Keratinocyte (primary cell): Measurements from ENCODE around the gene SHISA4. TPM values are rescaled to one million over a fixed set of nuclear protein-coding genes. Genes with fewer than 3 reads are reported as not detected.

Experiments
- DNase-seq: peaks from one replicate; pipeline ENCODE4 v3.0.0-alpha.2; 2011; ENCODE audit warnings: low read depth, missing footprints, low spot score
- FAIRE-seq: peaks from 2 replicates; lab custom pipeline; 2011; peaks lifted over from hg19 to GRCh38; lab: Jason Lieb, UNC
- H2AFZ ChIP-seq: 2 replicates; pipeline ENCODE4 v1.6.0; 2012; ENCODE audit warnings: low read length, control low read depth, inconsistent platforms; ENCODE audit not compliant: control insufficient read depth
- H3K27ac ChIP-seq: 2 replicates; pipeline ENCODE4 v1.5.1; 2011; ENCODE audit warnings: low read length; ENCODE audit not compliant: control insufficient read depth, insufficient read depth
- H3K27me3 ChIP-seq: 3 replicates; pipeline ENCODE4 v1.6.0; 2011; ENCODE audit warnings: low read length; ENCODE audit not compliant: control insufficient read depth, insufficient read depth; ENCODE audit errors: extremely low read depth
- H3K36me3 ChIP-seq, 2 experiments: 2 replicates in 1 of 2; 3 replicates in 1 of 2; pipeline ENCODE4 v1.5.1; 2011; ENCODE audit warnings: low read length in 2 of 2, mild to moderate bottlenecking in 1 of 2; ENCODE audit not compliant: control insufficient read depth in 2 of 2, insufficient read depth in 2 of 2; ENCODE audit errors: extremely low read depth in 1 of 2
- H3K4me1 ChIP-seq: 3 replicates; pipeline ENCODE4 v1.5.1; 2011; ENCODE audit warnings: low read length; ENCODE audit not compliant: control insufficient read depth, insufficient read depth; ENCODE audit errors: extremely low read depth
- H3K4me2 ChIP-seq: 3 replicates; pipeline ENCODE4 v1.6.0; 2011; ENCODE audit warnings: low read depth, low read length; ENCODE audit not compliant: control insufficient read depth, insufficient read depth; ENCODE audit errors: extremely low read depth
- H3K4me3 ChIP-seq, 3 experiments: fragments of 200-600 bp in 1 of 3; sonication (generic) in 1 of 3; 2 replicates in 2 of 3; 3 replicates in 1 of 3; pipeline ENCODE4 v1.5.1; 2011 to 2016; ENCODE audit warnings: low read length in 3 of 3, mild to moderate bottlenecking in 3 of 3, control low read depth in 2 of 3, inconsistent platforms in 1 of 3, low read depth in 1 of 3, mixed read lengths in 1 of 3, mixed run types in 1 of 3, moderate library complexity in 1 of 3; ENCODE audit not compliant: control insufficient read depth in 2 of 3, insufficient read depth in 2 of 3; ENCODE audit errors: extremely low read depth in 1 of 3
- H3K79me2 ChIP-seq: 2 replicates; pipeline ENCODE4 v1.6.0; 2012; ENCODE audit warnings: low read length; ENCODE audit not compliant: control insufficient read depth, insufficient read depth
- H3K9ac ChIP-seq: 3 replicates; pipeline ENCODE4 v1.6.0; 2011; ENCODE audit warnings: low read length; ENCODE audit not compliant: control insufficient read depth, insufficient read depth; ENCODE audit errors: extremely low read depth
- H3K9me1 ChIP-seq: 3 replicates; pipeline ENCODE4 v1.6.0; 2011; ENCODE audit warnings: low read length; ENCODE audit not compliant: control insufficient read depth, insufficient read depth; ENCODE audit errors: extremely low read depth
- H3K9me3 ChIP-seq: 2 replicates; pipeline ENCODE4 v1.5.1; 2012; ENCODE audit warnings: low read depth, low read length; ENCODE audit not compliant: control insufficient read depth
- H4K20me1 ChIP-seq: 3 replicates; pipeline ENCODE4 v1.6.0; 2011; ENCODE audit warnings: low read length; ENCODE audit not compliant: control insufficient read depth, insufficient read depth; ENCODE audit errors: extremely low read depth
- EZH2 ChIP-seq: IDR thresholded peaks from one replicate; pipeline ENCODE4 v1.6.1; 2012; ENCODE audit warnings: inconsistent platforms, mild to moderate bottlenecking, low read length, moderate library complexity
- dilution Hi-C: fragments of 300-500 bp; cut with MboI; formaldehyde crosslinking; loops from one replicate; pipeline ENCODE4 v1.7.0; 2020; ENCODE audit warnings: low sequenced_read_pairs; ENCODE audit not compliant: extremely low pct_ligation_motif_present
- polyA plus RNA-seq, 5 experiments: library from polyadenylated mRNA; depleted of rRNA in 3 of 5; stranded (reverse) in 3 of 5; stranded (forward) in 1 of 5; unstranded in 1 of 5; fragments of >200 nt; gene quantifications; 1 replicate in 1 of 5; 2 replicates in 3 of 5; 3 replicates in 1 of 5; pipeline versions ENCODE4 v1.2.1 to v1.2.3, GENCODE V29; 2011 to 2012; ENCODE audit warnings: missing spikeins in 2 of 5, low read depth in 1 of 5, low replicate concordance in 1 of 5
- TF ChIP-seq, protein P1 (sequence below), 3 experiments: IDR thresholded peaks in 1 of 3; conservative IDR thresholded peaks in 1 of 3; optimal IDR thresholded peaks in 1 of 3; 2 replicates in 2 of 3; 3 replicates in 1 of 3; pipeline versions ENCODE3 to v1.5.1; 2011; ENCODE audit warnings: low read length in 3 of 3, mild to moderate bottlenecking in 3 of 3, moderate library complexity in 2 of 3, control low read depth in 1 of 3, inconsistent platforms in 1 of 3; ENCODE audit not compliant: insufficient read depth in 2 of 3; ENCODE audit errors: extremely low read depth in 1 of 3

SHISA4 gene
- polyA plus RNA-seq, 1 donor (not counting 4 experiments of a cell fraction or from before 2014, with no cell fraction given), result 2.2 TPM

DNA sequence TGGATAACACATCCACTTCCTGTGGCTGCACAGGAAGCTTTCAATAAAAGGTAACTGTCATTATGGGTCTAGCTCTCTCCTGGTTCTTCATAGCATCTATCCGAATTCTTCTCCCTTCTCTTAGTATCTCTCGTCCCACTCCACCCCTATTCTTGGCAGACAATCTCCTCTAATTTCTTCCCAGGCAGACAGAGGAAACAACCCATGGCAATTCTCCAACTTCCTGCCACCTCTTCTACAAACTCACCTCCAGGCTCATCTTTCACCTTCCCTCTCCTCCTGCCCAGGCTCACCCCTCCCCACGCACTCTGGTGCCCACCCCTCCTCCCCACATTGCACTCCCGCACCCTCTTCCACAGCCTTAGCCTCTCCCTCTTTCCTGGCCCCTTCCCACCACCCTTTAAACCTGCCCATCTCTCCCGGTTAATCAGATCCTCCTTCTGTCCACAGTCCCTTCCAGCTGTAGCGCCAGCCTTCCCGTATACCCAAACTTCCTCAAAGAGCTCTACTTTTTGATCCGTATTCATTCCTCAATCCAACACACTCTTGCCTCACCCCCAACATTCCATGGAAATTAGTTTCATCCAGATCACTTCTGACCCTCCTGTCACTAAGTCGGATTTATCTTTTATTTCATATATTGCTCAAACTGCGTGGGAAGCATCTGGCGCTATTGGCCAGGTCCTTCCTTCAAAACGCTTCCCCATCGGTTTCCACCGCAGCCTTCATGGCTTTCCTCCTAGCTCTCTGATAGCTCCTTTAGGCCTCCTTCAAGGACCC lies 25.9 kb downstream of the SHISA4 start:
- Histone ChIP-seq H3K79me2 (no peaks in the 10 kb centered on the region), H3K36me3 (no peaks in the 10 kb centered on the region), H3K4me3 (no peak overlapping the region), H3K27me3 (no peaks in the 10 kb centered on the region), H3K9ac (no peak overlapping the region), H3K9me1 (no peaks in the 10 kb centered on the region), H3K4me1 (peaks cover 9% of the 10 kb centered on the region), H2AFZ (no peak overlapping the region), H3K4me2 (no peak overlapping the region), H3K27ac (no peak overlapping the region), H4K20me1 (no peaks in the 10 kb centered on the region), H3K9me3 (no peaks in the 10 kb centered on the region)
- DNase-seq (no peak), FAIRE-seq (no peak)
- TF ChIP-seq, protein P1, sequence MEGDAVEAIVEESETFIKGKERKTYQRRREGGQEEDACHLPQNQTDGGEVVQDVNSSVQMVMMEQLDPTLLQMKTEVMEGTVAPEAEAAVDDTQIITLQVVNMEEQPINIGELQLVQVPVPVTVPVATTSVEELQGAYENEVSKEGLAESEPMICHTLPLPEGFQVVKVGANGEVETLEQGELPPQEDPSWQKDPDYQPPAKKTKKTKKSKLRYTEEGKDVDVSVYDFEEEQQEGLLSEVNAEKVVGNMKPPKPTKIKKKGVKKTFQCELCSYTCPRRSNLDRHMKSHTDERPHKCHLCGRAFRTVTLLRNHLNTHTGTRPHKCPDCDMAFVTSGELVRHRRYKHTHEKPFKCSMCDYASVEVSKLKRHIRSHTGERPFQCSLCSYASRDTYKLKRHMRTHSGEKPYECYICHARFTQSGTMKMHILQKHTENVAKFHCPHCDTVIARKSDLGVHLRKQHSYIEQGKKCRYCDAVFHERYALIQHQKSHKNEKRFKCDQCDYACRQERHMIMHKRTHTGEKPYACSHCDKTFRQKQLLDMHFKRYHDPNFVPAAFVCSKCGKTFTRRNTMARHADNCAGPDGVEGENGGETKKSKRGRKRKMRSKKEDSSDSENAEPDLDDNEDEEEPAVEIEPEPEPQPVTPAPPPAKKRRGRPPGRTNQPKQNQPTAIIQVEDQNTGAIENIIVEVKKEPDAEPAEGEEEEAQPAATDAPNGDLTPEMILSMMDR (optimal IDR thresholded peaks at IDR 0.05 in 1 of 3, IDR thresholded peaks at IDR 0.05 in 1 of 3, conservative IDR thresholded peaks at IDR 0.05 in 1 of 3; ENCODE audit: extremely low read depth in 1 of 3, insufficient read depth in 2 of 3, low read length in 3 of 3), result no peak
- TF ChIP-seq EZH2, result no peak
- dilution Hi-C loops, result no loop called here

DNA sequence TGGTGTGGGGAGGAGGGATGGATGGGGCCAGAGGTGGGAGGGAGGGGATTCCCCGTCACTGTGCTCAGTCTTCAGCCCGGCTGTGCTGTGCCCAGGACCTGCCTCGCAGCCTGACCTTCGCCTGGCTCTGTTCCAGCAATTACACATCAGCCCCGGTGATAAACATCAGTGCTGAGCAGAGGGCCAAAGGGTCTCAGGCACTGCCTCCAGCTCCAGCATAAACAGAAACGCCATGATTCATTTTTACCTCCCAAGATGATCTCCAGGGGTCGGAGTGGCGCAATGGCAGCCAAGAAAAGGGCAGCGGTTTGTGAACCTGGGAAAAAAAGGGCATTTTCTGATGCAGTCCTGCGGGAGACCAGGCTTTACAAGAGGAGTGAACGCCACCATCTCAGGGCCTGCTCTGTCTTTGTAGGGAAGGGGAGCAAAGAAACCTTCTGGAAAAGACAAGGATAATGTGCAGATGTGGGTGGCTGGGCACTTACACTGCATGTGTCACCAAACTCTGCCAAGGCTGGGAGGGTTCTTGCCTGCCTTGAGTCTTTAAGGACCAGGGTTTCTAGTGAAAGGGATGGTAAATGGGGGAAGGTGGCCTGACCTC lies 28.1 kb downstream of the SHISA4 start:
- peaks cover 9% of the 10 kb centered on the region for H3K4me1 ChIP-seq
- no peaks in the 10 kb centered on the region for H3K79me2 ChIP-seq
- FAIRE-seq (no peak), DNase-seq (no peak)
- TF ChIP-seq, protein P1 (optimal IDR thresholded peaks at IDR 0.05 in 1 of 3, IDR thresholded peaks at IDR 0.05 in 1 of 3, conservative IDR thresholded peaks at IDR 0.05 in 1 of 3; ENCODE audit: extremely low read depth in 1 of 3, insufficient read depth in 2 of 3, low read length in 3 of 3), result no peak
- TF ChIP-seq EZH2, result no peak
- H3K4me2 ChIP-seq, result no peak overlapping the region
- dilution Hi-C loops, result no loop called here
- H3K36me3 ChIP-seq, result no peaks in the 10 kb centered on the region
- H3K4me3 ChIP-seq, result no peak overlapping the region
- H3K9me1 ChIP-seq, result no peaks in the 10 kb centered on the region
- no peak overlapping the region for H3K9ac ChIP-seq
- H3K27me3 ChIP-seq, result no peaks in the 10 kb centered on the region
- no peak overlapping the region for H2AFZ ChIP-seq
- H3K27ac ChIP-seq, result no peak overlapping the region
- H3K9me3 ChIP-seq, result no peaks in the 10 kb centered on the region
- H4K20me1 ChIP-seq, result no peaks in the 10 kb centered on the region
